A673 (cell line): ENCODE data around the gene PTGER1.

Experiments used
- CTCF ChIP-seq: fragments of 300-800, 200-600 bp; sonication (generic); conservative IDR thresholded peaks from 2 replicates; pipeline ENCODE4 v1.5.1; 2017; ENCODE audit warnings: low read depth, mild to moderate bottlenecking, antibody characterized with exemption, low read length, moderate library complexity, mixed read lengths
- EZH2 ChIP-seq: fragments of 200-600 bp; sonication (generic); IDR thresholded peaks from 2 replicates; pipeline ENCODE4 v1.6.1; 2017; ENCODE audit warnings: borderline replicate concordance, low read depth, mild to moderate bottlenecking, mixed read lengths, antibody characterized with exemption, low read length; ENCODE audit not compliant: poor library complexity, severe bottlenecking

- TF ChIP-seq EZH2 (no peak), CTCF (no peak)
Observed at GRCh38 chr19:14495672-14496028, 20.5 kb upstream of the PTGER1 start.
